NCI-H2081 (cell line): ENCODE measurements around the gene ARHGAP33.

Source experiments
- DNase-seq, 2 experiments: peaks; one replicate each; lab custom pipeline; 2025; lab: John Stamatoyannopoulos, UW

ARHGAP33 gene

GRCh38 chr19:35780058-35780457 is 4.7 kb downstream of the ARHGAP33 start:
- DNase-seq, result no peak

DNA sequence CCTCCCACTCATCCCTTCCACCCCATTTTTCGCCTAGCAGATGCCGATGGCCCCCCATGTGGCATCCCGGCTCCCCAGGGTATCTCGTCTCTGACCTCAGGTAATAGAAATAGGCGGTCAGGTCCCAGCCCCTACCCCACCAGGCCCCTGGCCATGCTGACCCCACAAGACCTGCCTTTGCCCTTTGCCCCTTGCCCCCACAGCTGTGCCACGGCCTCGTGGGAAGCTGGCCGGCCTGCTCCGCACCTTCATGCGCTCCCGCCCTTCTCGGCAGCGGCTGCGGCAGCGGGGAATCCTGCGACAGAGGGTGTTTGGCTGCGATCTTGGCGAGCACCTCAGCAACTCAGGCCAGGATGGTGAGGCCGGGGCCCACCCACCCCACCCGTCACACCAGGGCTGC is 5.4 kb downstream of the ARHGAP33 start:
- no peak for DNase-seq

GRCh38 chr19:35781650-35782049 is 6.3 kb downstream of the ARHGAP33 start:
- DNase-seq, result no peak

DNA sequence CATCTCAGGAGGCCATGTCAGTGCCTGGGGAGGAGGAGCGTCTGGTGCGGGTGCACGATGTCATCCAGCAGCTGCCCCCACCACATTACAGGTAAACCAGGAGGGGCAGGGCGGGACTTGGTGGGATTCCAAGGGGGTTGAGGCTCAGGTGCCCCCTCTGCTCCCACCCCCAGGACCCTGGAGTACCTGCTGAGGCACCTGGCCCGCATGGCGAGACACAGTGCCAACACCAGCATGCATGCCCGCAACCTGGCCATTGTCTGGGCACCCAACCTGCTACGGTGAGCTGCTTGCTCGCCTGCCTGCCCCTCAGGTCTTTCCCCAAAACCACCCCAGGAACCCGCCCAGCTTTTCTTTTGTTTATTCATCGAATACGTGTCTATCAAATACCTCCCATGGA is 7.2 kb downstream of the ARHGAP33 start:
- DNase-seq, result no peak

DNA sequence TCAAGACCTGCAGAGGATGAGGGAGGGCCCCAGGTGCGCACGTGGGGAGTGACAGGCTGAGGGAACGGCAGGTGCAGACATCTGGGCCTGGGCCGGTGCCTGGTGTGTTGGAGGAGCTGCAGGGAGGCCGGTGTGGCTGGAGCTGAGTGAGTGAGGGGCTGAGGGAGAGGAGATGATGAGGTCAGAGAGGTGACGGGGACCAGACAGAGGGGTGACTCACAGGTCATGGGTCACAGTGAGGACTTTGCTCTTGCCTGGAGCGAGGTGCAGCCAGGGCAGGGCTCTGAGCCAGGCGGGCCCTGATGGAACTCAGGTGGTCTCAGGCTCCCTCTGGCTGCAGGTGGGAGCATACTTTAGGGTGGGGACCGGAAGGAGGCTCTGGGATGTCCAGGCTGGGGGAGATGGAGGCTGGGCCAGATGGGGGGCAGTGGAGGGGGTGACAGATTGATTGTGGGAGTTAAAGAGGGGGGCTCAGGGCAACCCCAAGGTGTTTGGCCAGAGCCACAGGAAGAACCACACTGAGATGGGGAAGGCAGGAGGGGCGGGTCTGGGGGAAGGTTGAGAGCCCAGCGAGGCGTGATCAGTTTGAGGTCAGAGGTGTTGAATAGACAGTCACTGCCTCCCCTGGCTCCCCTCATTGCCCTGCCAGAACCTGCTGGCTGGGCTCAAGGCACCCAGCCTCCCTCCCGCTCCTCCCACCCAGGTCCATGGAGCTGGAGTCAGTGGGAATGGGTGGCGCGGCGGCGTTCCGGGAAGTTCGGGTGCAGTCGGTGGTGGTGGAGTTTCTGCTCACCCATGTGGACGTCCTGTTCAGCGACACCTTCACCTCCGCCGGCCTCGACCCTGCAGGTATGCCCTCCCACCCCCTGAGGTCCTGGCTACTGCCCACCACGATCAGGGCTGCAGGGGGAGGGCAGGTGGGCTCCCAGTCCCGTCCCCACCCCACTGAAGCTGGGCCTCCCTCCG is 8.4 kb downstream of the ARHGAP33 start:
- no peak for DNase-seq

GRCh38 chr19:35784503-35785338 is 9.4 kb downstream of the ARHGAP33 start:
- no peak for DNase-seq

GRCh38 chr19:35785339-35785627 is 9.9 kb downstream of the ARHGAP33 start:
- no peak for DNase-seq

- DNase-seq, result no peak
These were observed 11.2 kb downstream of the ARHGAP33 start for GRCh38 chr19:35786299-35787160.

- no peak for DNase-seq
These were observed 11.9 kb downstream of the ARHGAP33 start for GRCh38 chr19:35787227-35787799.

GRCh38 chr19:35788205-35788960 is 13.0 kb downstream of the ARHGAP33 start:
- DNase-seq, result no peak

GRCh38 chr19:35789195-35789977 is 14.0 kb downstream of the ARHGAP33 start:
- no peak for DNase-seq

GRCh38 chr19:35789978-35790944 is 14.9 kb downstream of the ARHGAP33 start:
- no peak for DNase-seq

DNA sequence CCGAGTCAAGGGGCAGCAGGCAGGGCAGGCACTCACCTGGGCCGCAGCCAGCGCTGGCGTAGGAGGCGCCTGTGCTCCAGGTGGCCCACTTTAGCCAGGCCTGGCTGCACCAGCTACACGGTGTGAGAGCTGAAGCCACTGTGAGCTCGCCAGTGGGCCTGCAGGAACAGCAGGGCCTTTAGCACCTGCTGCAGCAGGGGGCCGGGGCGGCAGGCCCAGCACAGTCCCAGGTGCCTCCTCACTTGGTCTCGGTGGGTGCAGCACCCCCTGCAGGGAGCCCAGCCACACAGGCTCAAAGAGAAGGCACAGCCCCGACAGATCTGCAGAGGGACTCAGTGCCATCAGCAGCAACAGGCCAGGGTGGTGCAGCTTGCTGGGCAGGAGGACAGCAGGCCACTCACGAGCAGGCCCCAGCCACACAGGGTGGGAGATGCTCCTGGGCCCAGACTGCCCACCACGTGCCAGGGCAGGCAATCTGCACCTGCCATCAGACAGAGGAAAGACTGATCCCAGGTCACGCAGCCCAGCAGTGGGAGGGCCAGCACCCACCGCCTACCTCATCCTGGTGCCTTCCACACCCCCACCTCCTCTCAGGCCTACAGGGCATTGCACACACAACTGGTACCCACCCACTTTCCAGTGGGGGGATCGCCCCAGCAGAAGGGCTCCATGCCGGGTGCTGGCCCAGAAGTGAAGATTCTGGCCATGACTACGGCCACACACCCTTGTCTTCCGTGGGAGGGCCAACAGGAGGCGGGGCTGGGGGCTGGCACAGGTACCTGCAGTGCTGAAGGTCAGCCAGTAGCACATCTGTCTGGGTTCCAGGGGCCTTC is 15.8 kb downstream of the ARHGAP33 start:
- DNase-seq, result peak in 1 of 2 experiments; percentile 18

DNA sequence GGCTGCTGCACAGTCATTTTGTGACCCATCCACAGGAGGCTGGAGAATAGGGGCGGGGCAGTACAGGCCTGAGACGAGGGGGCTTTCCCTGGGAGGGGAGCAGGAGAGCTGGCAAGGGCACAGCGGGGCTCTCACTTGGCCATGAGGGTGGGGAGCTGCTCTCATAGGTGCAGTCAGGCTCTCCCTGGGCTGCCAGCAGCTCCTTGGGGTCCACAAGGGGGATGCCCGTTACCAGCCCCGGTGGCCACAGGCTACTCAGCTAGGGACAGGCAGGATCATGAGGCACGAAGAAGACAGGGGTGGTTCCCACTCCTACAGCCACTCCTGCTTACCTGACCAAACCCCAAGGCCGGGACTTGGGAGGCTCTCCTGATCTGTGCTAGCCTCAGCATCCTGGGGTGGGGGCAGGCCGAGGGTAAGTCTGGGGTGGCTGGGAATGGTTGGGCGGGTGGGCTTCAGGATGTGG is 16.5 kb downstream of the ARHGAP33 start:
- DNase-seq, result no peak

DNA sequence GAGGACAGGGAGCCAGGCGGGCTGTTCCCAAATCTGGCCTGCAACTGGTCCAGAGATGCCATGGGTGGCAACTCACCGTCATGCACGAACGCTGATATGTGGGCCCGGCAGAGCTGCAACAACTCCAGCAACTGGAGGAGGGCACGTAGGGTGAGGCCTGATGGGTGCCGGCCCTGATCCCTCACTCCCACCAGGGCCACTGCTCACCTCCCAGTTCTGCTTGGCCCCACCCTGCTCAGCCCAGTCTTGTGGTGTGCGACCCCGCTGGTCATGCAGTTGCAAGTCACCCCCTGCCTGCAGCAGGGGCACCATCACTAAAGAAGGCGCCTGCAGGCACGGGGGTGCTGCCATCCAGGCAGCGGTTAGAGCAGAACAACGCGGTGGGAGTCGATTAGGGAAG is 16.9 kb downstream of the ARHGAP33 start:
- DNase-seq, result no peak

DNA sequence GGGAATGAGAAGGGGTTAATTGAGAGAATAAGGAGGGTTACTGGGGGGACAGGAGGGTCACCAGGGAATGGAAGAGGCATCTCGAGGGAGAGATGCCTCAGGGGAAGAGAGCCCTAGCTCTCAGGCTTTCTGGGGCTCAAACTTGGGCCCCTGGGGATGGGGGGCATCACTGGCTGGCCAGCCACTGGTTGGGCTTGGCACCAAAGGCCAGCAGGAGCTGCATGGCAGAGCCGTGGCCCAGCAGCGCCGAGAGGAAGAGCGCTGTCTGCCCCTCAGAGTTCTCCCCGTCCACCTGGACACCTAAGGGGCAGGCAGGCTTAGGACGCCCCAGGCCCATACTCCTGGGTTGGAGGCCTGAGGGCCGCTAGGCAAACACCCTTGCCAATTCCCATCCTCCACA is 17.5 kb downstream of the ARHGAP33 start:
- no peak for DNase-seq

DNA sequence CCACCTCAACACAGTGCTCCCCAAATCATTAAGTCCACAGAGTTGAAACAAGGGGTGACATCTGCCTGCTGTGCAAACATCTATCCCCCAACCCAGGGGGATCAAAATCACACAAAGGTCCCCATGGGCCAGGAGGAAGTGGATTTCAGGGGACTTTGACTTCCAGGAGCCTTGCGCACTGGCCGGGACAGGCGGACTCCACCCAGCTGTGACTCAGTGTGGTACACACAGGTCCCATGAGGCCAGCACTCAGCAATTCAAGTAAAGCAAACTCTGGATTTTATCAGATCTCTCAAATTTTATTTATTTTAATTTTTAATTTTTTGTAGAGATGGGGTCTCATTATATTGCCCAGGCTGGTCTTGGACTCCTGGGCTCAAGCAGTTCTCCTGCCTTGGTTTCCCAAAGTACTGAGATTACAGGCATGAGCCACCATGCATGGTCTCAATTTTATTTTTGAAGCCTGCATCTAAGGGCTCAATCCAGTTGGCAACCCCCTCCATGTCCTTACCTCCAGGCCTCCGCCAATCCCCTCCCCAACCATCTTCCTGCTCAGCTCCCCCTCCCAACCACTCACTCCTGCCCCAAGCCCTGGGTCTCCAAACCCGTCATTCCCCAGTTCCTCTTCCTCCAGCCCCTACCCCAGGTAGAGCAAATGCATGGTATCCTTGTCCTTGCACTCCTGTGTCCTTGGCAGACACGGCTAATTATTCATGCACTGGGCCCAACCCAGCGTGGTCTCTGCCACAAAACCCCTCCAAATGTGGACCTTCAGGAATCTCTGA is 18.2 kb downstream of the ARHGAP33 start:
- no peak for DNase-seq
